ENCODE measurements around the gene PPFIBP1. TPM values are rescaled to one million over a fixed set of nuclear protein-coding genes. Genes with fewer than 3 reads are reported as not detected.
"Not testable (repeated sequence)": the region's sequence is repeated elsewhere in the genome, so short reads cannot be mapped to it uniquely, and the experiment has no call there.

Gene PPFIBP1
- total RNA-seq, 1 donor from 2014 or later = 57.3 TPM

DNA sequence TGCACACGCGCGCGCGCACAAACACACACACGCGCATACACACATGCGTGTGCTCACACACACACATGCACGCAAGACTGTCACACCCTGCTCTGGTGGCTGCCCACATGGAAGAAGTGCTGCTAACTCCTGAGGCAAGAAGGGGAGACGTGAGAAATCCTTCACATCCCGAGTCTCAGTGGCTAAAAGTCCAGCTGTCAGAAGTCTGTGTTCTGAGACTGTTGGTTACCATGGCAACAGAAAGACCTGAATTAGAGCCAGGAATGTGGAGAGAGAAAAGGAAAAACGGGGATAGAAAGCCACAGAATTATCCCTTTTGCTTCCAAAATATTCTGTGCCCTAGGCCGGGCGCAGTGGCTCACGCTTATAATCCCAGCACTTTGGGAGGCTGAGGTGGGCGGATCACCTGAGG, 71.2 kb downstream of the PPFIBP1 start:
- ATAC-seq = no peak

DNA sequence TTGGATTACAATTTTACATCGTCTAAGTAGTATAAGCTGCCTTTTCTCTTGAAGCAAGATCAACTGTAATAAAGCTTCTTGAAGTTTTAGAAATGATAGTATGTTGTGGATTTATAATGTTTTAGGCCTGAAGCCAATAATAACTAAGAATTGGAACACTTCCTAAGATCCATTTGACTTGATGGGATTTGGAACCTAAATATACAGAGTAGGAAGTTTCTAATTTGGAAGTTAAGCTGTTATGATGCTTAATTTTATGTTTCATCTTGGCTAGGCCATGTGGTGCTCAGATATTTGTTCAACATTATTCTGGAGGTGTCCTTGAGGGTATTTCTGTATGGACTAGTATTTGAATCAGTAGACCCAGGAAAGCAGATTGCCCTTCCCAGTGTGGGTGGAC, 74.9 kb downstream of the PPFIBP1 start:
- ATAC-seq = not testable (repeated sequence)

DNA sequence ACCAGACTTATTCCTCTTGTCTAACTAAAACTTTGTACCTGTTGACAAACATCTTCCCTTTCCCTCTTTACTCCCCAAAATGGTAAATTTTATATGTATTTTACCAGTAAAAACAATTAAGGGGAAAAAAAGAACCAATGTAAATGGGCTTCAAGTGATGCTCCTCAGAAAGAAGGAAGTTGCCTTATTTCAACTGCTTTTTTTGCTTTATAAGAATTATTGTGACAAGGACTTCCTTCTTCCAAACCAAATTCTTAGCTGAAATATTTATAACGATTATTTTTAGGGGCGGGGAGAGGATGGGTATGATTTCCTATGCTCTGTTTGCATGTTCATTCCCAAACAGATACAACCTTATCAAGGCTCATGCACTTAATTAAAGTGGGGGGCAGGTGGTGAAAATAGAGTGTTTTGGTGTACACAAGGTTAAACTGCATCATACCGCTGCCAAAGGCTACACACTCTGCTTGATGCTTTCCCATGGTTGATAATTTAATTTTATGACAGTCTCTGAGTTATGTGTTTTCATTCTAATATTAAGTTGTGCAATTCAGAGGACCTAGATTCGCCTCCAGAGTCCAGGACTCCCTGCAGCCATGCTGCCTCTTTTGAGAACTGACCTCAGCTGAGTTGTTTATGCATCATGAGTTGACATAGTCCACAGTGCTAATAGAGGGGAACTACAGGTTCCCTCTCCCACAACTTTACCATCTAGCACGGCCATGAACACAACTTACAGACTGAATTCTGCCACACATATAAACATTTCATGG, 77.2 kb downstream of the PPFIBP1 start:
- not testable (repeated sequence) for ATAC-seq

- no peak for ATAC-seq
Observed at GRCh38 chr12:27602516-27602915, 78.5 kb downstream of the PPFIBP1 start.

- no peak for ATAC-seq
Observed at GRCh38 chr12:27604431-27604830, 80.4 kb downstream of the PPFIBP1 start.

GRCh38 chr12:27606986-27607385, 83.0 kb downstream of the PPFIBP1 start:
- no peak for ATAC-seq

DNA sequence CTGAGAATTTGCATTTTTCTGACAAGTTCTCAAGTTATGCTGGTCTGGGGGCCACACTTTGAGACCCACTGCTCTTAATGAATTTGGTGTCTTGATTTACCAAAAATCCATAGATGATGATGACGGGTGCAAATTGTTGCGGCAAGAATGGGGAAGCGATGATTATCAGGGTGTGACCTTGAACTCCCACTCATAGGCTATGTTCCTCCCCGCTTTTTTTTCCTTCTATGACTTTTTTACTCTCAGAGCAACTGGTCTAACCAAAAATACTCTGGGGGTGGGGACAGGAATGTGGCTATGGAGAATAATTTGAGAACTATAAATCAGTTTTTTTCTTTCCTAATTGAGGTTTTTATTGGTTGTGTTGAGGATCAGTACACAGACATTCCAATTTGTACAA, 83.6 kb downstream of the PPFIBP1 start:
- ATAC-seq = no peak

- no peak for ATAC-seq
Observed at GRCh38 chr12:27608890-27609289, 84.9 kb downstream of the PPFIBP1 start.

GRCh38 chr12:27610374-27610773, 86.4 kb downstream of the PPFIBP1 start:
- ATAC-seq = peak; percentile 90

GRCh38 chr12:27614386-27614785, 90.4 kb downstream of the PPFIBP1 start:
- ATAC-seq = no peak

DNA sequence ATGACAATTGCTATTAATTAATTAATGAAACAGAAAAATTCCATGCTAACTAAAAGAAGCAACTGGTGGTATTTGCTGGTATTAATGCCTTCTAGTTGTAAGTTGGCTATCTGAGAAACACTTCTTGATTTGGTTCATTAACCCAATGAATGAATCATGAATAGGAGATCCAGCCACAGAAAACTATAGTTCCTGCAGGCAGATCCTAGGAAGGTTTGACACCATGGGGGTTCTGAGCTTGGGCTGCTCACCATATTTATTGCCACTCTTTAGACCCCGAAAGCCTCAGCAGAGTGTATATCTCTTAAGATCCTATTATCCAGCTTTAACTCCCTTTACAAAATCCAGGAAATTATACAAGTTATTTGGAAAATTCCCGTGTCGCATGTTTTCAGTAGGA, 90.9 kb downstream of the PPFIBP1 start:
- ATAC-seq = no peak

DNA sequence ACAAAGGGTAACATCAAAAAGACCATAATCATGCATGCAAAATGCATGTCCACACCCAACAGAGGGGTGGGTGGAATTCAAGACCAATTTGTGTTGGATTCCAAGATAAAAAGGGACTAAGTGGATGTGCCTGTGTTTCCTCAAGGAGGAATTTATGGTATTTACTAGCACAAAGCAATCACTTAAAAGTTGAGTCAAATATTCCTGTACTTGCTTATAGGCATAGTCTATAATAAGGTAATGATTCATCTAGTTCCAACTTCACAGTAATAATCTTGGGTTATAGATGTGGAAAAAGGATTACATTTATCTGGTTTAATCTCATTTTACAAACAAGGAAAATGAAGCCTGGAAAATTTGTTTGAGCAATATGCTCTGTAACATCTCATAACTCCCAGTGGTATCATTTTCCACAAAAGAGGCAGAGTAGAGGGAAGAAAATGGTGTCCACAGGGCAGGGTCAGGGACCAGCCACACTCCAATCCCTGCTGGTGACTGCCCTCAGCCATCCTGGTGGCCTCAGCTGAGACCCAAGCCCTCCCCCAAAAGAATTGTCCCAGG, 91.4 kb downstream of the PPFIBP1 start:
- ATAC-seq = no peak

DNA sequence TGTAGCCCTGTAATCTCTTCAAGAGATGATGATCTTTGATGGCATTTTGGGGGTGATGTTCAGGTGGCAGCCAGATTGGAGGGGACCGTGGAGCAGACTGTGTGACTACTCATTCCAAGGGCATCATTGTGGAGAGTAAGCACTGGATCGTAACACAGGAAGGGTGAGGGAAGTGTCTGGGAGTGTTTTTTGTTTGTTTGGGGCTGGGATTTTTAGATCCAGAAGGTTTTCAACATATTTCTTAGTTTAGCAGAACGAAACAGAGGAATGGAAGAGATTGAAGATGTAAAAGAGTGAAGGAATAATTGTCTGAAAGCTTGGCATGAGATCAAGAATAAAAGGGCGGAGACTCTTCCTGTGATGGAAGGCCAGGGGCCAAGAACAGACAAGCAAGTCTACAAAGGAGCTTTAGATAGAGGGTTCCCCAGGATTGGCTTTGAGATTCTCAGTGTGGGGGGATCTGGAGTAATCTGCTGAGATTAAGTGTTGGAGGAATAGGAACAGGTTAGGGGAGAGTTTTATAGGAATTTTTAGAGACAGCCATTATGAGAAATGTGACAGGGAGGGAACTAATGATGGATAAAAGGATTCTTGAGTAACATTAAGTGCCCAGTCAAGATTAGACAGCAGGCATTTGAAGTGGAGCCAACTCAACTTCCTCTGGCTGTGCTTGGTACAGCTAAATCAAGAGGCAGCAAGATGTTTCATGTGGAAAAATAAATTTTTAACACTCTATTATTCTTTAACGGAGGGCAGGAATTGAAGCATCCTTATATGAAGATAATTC, 92.5 kb downstream of the PPFIBP1 start:
- ATAC-seq = no peak

DNA sequence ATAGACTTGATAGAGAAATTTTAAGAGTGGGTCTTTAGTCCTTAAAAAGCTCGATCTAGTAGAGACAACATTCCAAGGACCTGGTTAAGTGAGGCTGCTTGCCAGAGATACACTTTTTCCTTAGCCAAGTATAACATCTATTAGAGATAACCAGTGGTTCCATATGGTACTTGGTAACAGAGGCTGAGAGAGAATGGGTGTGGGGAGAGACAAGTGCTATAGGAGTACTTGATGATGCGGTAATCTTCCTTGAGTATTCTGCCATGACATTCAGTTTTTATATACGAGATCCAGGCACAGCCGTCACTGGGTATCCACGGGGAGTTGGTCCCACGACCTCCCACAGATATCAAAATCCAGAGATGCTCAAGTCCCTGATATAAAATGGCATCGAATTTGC, 94.8 kb downstream of the PPFIBP1 start:
- ATAC-seq = no peak

DNA sequence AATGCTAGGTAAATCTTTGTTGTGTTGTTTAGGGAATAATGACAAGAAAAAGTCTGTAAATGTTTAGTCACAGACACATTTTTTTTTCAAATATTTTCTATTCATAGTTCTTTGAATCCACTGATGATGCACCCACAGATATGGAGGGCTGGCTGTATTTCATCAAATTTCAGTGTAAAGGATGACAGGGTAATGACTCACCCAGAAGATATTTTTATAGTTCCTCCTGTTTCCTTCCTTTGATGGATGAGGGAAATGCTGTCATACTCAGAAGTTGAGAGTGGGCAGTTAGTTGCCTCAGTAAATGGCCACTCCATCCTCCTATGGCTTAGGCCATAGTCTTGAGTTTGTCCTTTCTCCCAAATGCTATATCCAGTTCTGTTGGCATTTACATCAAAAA, 95.3 kb downstream of the PPFIBP1 start:
- peak; percentile 61 for ATAC-seq

DNA sequence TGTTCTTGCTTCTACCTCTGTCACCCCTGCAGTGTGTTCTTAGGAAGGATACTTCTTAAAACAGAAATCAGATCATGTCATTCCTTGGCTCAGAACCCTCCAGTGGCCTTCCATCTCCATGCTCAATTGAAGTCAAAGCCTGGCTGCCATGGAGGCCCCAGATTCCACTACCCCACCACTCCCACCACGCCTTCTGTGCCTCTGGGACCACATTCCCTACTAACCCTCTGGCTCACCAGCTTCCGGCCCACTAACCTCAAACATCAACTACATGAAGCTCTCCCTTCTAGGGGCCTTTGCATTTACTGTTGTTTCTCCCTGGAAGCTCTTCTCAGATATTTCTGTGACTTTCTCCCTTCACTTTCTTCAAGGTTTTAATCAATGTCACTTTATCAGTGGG, 96.1 kb downstream of the PPFIBP1 start:
- ATAC-seq = no peak

GRCh38 chr12:27622436-27623195, 98.6 kb downstream of the PPFIBP1 start:
- ATAC-seq = no peak

DNA sequence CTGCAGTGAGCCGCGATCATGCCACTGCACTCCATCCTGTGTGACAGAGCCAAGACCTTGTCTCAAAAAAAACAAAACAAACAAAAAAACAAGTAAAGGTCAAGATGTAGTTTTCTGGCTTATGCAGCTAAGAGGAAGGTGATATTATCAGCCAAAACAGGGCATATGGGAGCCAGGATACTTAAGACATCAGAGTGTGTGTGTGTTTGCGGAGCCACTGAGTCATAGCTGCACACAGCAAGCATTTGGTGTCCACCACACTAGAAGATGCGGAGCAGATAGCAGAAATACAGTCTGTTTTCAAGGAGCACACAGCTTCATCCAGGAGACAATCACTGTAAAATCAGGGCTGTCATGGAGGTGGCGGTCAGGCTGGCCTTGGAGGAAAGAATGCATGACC, 99.6 kb downstream of the PPFIBP1 start:
- no peak for ATAC-seq

- no peak for ATAC-seq
Observed at GRCh38 chr12:27624586-27624985, 100.6 kb downstream of the PPFIBP1 start.

- ATAC-seq = peak; percentile 64
Observed at GRCh38 chr12:27627123-27627852, 103.3 kb downstream of the PPFIBP1 start.

DNA sequence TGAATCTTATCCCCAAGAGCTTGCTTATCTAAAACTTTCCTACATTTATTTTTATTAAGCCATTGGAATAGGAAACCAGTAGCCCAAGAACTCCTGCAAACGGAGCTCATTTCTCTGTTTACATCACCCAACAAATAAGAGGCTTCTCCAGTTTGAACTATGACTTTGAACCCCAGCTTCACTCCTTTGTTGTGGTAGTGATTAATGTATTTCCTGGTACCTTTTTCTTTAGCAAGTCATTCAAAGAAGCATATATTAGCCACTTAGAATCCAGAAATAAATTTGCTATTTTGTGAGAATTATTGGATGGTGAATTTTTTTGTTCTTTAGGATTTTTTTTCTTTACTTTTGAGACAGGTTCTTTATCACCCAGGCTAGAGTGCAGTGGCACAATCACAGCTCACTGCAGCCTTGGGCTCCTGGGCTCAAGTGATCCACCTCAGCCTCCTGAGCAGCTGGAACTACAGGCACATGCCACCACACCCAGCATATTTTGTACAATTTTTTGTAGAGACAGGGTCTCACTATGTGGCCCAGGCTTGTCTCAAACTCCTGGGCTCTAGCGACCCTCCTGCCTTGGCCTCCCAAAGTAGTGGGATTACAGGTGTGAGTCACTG, 104.0 kb downstream of the PPFIBP1 start:
- ATAC-seq = peak; percentile 39

- ATAC-seq = not testable (repeated sequence)
Observed at GRCh38 chr12:27630219-27630618, 106.2 kb downstream of the PPFIBP1 start.
